ENCODE data around the gene TRMT10A. TPM values are rescaled to one million over a fixed set of nuclear protein-coding genes. Genes with fewer than 3 reads are reported as not detected.

Gene TRMT10A
- total RNA-seq, 1 donor from 2014 or later, result 3.7 TPM

GRCh38 chr4:99606716-99607115 lies 42.9 kb upstream of the TRMT10A start:
- Histone ChIP-seq H3K4me1 (no peaks in the 10 kb centered on the region), H3K27ac (no peak overlapping the region), H3K27me3 (ENCODE audit: low read depth) (no peaks in the 10 kb centered on the region), H3K4me3 (no peak overlapping the region), H3K36me3 (no peaks in the 10 kb centered on the region), H3K9me3 (no peaks in the 10 kb centered on the region)
- TF ChIP-seq, protein P1, sequence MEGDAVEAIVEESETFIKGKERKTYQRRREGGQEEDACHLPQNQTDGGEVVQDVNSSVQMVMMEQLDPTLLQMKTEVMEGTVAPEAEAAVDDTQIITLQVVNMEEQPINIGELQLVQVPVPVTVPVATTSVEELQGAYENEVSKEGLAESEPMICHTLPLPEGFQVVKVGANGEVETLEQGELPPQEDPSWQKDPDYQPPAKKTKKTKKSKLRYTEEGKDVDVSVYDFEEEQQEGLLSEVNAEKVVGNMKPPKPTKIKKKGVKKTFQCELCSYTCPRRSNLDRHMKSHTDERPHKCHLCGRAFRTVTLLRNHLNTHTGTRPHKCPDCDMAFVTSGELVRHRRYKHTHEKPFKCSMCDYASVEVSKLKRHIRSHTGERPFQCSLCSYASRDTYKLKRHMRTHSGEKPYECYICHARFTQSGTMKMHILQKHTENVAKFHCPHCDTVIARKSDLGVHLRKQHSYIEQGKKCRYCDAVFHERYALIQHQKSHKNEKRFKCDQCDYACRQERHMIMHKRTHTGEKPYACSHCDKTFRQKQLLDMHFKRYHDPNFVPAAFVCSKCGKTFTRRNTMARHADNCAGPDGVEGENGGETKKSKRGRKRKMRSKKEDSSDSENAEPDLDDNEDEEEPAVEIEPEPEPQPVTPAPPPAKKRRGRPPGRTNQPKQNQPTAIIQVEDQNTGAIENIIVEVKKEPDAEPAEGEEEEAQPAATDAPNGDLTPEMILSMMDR (IDR thresholded peaks at IDR 0.05), result no peak
- intact Hi-C loops (cut with DNase I), result no loop called here
- DNase-seq (no peak), ATAC-seq (no peak)

- H3K27ac ChIP-seq, result no peak overlapping the region
- no peak for ATAC-seq
- H3K9me3 ChIP-seq, result no peaks in the 10 kb centered on the region
- TF ChIP-seq, protein P1 (IDR thresholded peaks at IDR 0.05), result no peak
- H3K27me3 ChIP-seq (ENCODE audit: low read depth), result no peaks in the 10 kb centered on the region
- H3K4me1 ChIP-seq, result no peaks in the 10 kb centered on the region
- no peaks in the 10 kb centered on the region for H3K36me3 ChIP-seq
- intact Hi-C loops (cut with DNase I), result no loop called here
- DNase-seq, result no peak
- no peak overlapping the region for H3K4me3 ChIP-seq
Measured at GRCh38 chr4:99594818-99595217, 31.0 kb upstream of the TRMT10A start.

GRCh38 chr4:99593781-99594641 lies 30.2 kb upstream of the TRMT10A start:
- Histone ChIP-seq H3K4me1 (no peaks in the 10 kb centered on the region), H3K27ac (no peak overlapping the region), H3K36me3 (no peaks in the 10 kb centered on the region), H3K27me3 (ENCODE audit: low read depth) (no peaks in the 10 kb centered on the region), H3K4me3 (no peak overlapping the region), H3K9me3 (no peaks in the 10 kb centered on the region)
- no peak for ATAC-seq
- no peak for DNase-seq
- TF ChIP-seq, protein P1 (IDR thresholded peaks at IDR 0.05), result no peak
- intact Hi-C loops (cut with DNase I), result no loop called here

DNA sequence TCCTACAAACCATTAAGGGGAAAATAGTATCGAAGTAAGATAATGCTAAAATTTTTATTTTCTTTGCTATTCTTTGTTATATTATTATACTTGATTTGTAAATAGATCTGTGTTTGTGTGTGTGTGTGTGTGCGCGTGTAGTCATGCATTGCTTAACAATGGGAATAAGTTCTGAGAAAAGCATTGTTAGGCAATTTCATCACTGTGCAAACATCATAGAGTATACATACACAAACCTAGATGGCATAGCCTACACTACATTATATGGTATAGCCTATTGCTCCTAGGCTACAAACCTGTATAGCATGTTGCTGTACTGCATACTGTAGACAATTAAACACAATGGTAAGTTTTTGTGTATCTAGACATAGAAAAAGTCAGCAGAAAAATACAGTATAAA lies 27.9 kb upstream of the TRMT10A start:
- Histone ChIP-seq H3K4me3 (no peak overlapping the region), H3K27ac (no peak overlapping the region), H3K9me3 (no peaks in the 10 kb centered on the region), H3K4me1 (no peaks in the 10 kb centered on the region), H3K27me3 (ENCODE audit: low read depth) (no peaks in the 10 kb centered on the region), H3K36me3 (no peaks in the 10 kb centered on the region)
- no peak for ATAC-seq
- intact Hi-C loops (cut with DNase I), result no loop called here
- TF ChIP-seq, protein P1 (IDR thresholded peaks at IDR 0.05), result no peak
- no peak for DNase-seq

DNA sequence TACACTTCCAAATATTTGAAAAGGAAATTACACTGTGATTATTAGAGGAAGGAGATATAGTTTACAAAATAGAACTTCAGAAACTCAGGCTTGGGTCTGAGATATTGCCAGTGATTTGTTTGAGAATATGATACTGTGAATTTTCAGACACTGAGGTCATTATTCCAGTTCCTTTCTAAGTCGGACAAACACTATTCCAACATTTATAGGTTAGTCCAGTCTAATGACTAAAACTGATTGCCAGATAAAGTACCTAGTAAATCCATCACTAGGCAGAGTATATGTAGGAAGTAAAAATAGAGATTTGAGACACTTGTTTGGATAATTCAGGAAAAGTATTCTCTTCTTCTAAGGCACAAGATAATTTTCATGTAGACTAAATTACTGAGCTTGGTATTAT lies 24.0 kb upstream of the TRMT10A start:
- no peaks in the 10 kb centered on the region for H3K9me3 ChIP-seq
- no peaks in the 10 kb centered on the region for H3K4me1 ChIP-seq
- TF ChIP-seq, protein P1 (IDR thresholded peaks at IDR 0.05), result no peak
- no peaks in the 10 kb centered on the region for H3K36me3 ChIP-seq
- intact Hi-C loops (cut with DNase I), result no loop called here
- ATAC-seq (no peak), DNase-seq (no peak)
- no peaks in the 10 kb centered on the region for H3K27me3 ChIP-seq (ENCODE audit: low read depth)
- H3K27ac ChIP-seq, result no peak overlapping the region
- no peak overlapping the region for H3K4me3 ChIP-seq

Measured in lower lobe of right lung (tissue), 2 donors.